GM19395 (cell line): ENCODE measurements around the gene MTFR2.

ENCODE experiments used
- ATAC-seq: cut with Tn5 transposase; IDR thresholded peaks from one replicate; pipeline ENCODE4 v1.9.1; 2021; ENCODE audit warnings: mild to moderate bottlenecking, moderate library complexity; ENCODE audit not compliant: unreplicated experiment

The MTFR2 gene

DNA sequence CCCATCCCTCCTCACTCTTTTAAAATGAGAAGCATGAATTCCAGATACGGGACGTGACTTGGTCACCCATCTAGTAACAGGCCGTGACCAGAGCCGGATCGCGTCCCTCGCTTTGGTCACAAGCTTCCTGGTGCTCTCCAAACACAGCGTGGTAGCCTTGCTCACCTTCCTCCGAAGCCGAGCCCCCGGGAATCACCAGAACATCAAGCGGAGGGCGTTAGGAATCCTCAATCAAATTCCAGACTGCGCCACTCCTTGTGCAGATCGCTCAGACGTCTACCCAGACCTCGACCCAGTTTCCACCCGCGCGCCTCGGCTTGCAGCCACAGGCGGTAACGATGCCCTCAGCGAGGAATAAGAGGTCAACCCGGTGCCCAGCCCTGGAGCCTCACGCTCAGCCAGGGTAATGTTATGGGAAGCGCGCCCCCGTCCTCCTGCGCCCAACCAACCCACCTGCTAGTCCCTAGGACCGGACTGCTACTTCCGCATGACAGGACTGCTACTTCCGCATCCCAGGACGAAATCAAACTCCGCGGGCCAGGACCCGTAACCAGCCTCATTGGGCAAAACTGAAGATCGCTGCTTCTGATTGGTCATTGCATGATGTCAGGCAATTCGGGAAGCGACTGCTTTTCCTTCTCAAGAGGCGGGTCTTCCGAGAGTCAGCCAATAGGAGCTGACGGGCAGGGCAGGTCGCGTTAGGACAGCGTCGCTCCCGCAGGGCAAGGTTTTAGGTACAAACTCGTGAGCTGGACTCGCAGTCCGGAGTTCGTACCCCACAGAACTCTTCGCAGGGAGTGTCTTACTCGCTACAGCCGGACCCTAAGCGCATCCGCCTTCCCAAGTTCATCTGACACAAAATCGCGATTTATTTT lies at the start of gene MTFR2:
Gene MTFR2 (minus strand): TSS at position 501 of the 875 bp plus-strand sequence. CDS start 1,212 bp downstream, outside the sequence.
- peak; percentile 98 for ATAC-seq

DNA sequence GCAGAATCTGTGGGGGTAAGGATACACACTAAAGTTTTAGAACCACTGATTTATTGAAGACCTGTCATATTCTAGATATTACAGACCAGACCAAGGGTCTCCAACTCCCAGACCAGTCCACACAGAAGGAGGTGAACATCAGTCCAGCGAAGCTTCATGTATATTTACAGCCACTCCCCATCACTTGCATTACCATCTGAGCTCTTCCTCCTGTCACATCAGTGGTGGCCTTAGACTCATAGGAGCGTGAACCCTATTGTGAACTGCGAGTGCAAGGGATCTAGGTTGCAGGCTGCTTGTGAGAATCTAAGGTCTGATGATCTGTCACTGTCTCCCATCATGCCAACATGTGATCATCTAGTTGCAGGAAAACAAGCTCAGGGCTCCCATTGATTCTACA lies 44.5 kb upstream of the MTFR2 start:
- ATAC-seq, result no peak

DNA sequence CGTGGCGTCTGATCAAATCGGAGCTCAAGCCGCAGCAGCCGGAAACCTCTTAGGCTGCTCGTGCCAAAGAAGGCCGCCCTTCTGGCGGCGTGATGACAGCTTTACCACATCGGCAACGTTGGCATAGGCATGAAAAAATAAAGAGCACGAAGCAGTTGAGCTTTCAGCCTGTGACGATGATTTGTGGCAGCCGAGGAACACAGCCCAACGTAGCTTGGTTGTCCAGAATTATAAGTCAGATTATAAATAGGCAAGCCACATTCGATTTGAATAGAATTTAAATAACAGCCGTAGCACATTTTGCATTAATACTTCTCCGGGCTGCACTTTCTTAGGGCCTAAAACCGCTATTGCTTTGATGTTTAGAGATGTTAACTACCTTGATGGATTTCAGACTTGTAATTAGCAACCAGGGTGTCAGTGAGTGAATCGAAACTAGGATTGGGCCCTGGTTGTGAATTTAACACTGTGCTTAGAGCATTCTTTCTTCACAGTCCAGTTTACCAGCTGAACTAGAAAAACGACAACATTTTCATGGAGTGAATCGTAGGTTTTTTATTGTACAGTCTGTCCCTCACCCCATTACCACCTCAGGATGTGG lies 40.4 kb upstream of the MTFR2 start:
- ATAC-seq, result peak; percentile 36

GRCh38 chr6:136289579-136290409 lies 39.7 kb upstream of the MTFR2 start, which contains the start of gene BCLAF1:
Gene BCLAF1, minus strand, starts transcription at chr6:136289846. Its CDS starts 9,980 bp downstream, at chr6:136279866.
- peak; percentile 92 for ATAC-seq

- peak; percentile 48 for ATAC-seq
These were observed 39.1 kb upstream of the MTFR2 start for GRCh38 chr6:136289327-136289578.

DNA sequence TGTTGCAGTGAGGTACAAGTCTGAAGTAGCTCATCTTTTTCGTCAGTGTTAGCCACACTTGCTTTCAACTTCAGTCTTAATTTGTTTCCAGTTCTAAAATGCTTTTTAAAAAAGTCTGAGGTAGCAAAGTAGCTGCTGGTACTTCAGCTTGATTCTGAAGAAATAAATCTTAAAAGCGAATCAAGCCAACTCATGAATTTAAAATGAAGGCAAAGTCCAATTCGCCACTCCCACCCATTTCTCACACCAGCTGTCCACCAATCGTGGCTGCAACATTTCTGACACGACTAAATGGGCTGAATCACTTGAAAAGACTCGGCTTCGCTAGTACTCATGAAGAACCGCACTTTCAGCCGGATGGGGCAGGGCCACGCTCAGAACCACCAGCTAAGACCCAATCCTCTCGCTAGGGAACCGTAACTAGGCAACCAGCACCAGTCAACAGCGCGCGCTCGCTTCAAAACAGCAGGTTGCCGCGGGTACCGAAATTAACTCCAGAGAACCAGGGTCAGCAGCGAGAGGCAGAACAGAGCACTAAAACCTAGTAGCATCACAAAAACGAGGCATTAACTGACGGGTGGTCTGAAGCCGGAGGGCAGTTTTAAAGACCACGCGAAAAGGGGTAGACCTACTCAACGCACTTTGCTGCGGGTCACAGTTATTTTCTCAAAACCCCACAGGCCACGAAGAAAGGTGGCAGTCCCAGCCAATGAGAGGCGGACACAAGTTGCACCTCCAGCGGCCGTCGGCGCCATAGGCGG lies 38.6 kb upstream of the MTFR2 start:
- peak; percentile 34 for ATAC-seq

GRCh38 chr6:136284909-136285308 lies 34.8 kb upstream of the MTFR2 start:
- no peak for ATAC-seq

- no peak for ATAC-seq
These were observed 32.8 kb upstream of the MTFR2 start for GRCh38 chr6:136282906-136283305.

GRCh38 chr6:136280032-136280609 lies 30.0 kb upstream of the MTFR2 start:
- no peak for ATAC-seq

GRCh38 chr6:136274062-136274461 lies 24.0 kb upstream of the MTFR2 start:
- no peak for ATAC-seq

DNA sequence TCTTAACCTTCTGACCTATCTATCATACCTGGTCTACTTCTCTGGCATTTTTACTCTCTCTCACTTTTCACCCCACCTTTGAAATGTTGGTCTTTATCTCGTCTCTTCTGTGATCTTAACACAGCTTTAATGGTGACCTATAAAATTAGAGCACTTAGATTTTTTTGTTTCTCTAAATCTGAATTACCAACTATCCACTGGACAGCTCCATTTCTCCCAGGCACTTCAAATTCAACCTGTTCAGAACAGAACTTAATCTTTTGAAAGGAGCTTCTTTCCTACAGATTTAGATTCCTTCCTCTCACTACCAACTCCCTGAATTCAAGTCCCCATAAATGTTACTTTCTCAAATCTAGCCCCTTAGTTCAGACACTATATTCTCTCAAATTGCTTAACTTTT lies 15.0 kb upstream of the MTFR2 start:
- ATAC-seq, result no peak

DNA sequence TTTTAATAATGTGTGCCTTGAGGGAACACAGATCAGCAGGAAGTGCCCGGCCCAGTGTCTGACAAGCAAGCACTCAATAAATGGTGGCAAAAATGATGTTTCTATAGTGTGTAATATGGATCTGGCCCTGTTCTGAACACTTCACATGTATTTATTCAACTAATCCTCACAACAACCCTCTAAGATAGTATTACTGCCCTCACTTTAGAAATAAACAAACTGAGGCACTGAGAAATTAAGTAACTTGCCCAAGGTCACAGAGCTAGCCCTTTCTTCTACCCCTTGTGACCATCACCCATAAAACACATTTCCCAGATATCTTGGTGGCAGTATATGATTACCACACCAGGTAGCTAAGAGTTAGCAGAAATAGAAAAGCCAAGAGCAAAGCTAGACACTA lies 12.8 kb upstream of the MTFR2 start:
- no peak for ATAC-seq

DNA sequence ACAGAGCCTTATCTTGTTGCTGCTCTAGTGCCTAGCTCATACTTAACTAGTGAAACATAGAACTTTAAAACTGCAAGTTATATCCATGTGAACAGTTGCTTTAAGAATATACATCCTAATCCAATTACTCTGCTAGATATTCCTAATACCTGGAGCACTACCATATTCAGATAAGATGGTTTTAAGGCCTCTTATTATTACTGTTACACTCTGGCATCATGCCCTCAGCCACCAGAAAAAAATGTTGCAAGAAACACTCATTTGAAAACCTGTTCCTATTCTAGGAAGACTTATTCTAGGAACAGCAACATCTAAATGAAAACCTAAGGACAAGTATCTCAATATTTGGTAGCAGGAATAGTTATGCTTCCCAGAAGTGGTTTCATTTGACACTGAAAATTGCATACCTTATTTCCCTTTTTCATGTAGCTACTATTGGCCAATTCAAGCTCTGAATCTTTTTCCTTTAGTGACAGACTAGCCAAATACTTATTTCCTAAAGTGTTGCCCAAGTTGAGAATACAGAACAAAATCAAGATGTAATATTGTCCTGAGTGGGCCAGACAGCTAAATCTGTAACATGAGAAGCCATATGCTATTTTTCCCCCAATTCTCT lies 4.8 kb upstream of the MTFR2 start:
- ATAC-seq, result no peak

DNA sequence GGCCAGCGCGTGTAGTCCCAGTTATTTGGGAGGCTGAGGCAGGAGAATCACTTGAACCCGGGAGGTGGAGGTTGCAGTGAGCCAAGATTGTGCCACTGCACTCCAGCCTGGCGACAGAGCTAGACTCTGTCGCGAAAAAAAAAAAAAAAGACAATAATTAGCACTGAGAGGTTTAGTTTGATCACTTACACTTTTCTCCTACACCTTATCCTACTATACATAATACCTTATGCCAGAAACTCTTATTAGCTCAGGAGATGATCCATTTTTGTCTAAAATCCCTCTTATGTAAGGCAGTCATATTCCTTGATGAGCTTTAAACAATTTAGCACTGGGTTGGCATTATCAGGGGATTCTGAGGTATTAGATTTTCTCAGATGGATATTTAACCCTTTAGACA lies 3.6 kb upstream of the MTFR2 start:
- ATAC-seq, result no peak

GRCh38 chr6:136252441-136252840 lies 2.3 kb upstream of the MTFR2 start:
- no peak for ATAC-seq

GRCh38 chr6:136251394-136251793 lies 1.3 kb upstream of the MTFR2 start:
- no peak for ATAC-seq

GRCh38 chr6:136250686-136251008 lies 536 bp upstream of the MTFR2 start:
- peak; percentile 19 for ATAC-seq

- no peak for ATAC-seq
These were observed 775 bp downstream of the MTFR2 start for GRCh38 chr6:136249336-136249735.

GRCh38 chr6:136244061-136244616 lies 6.0 kb downstream of the MTFR2 start:
- ATAC-seq, result no peak
